Activated T-helper 1 cell treated with anti-CD3 and anti-CD28 coated beads, Interleukin-12 subunit alpha, Interleukin-12 subunit beta, Interleukin-2, Interleukin-4 antibody, amounts not matched to agents 30 ng/mL and 10 ng/mL and 1 ng/mL, durations not matched to agents 14 hours and 24 hours and 36 hours (primary cell): ENCODE results near the gene MITD1. TPM values are rescaled to one million over a fixed set of nuclear protein-coding genes. Genes with fewer than 3 reads are reported as not detected.

Source experiments
- DNase-seq: peaks from one replicate; pipeline ENCODE4 v3.0.0; 2021; ENCODE audit warnings: low spot score
- H3K27ac Mint-ChIP-seq: one replicate; pipeline ENCODE4 v1.8.0; 2021; ENCODE audit warnings: mild to moderate bottlenecking, mixed read lengths
- H3K27me3 Mint-ChIP-seq: one replicate; pipeline ENCODE4 v1.8.0; 2022; ENCODE audit warnings: mild to moderate bottlenecking, moderate library complexity, mixed read lengths; ENCODE audit not compliant: insufficient read depth
- H3K36me3 Mint-ChIP-seq: one replicate; pipeline ENCODE4 v1.8.0; 2021; ENCODE audit warnings: low read depth, mixed read lengths
- H3K4me1 Mint-ChIP-seq: one replicate; pipeline ENCODE4 v1.8.0; 2021; ENCODE audit warnings: low read depth, mixed read lengths
- H3K4me3 Mint-ChIP-seq: one replicate; pipeline ENCODE4 v1.8.0; 2021; ENCODE audit warnings: mild to moderate bottlenecking, moderate library complexity, mixed read lengths
- H3K9me3 Mint-ChIP-seq: one replicate; pipeline ENCODE4 v1.8.0; 2021; ENCODE audit warnings: mixed read lengths
- intact Hi-C: fragments of 100-400 bp; cut with micrococcal nuclease; formaldehyde crosslinking; loops from one replicate; pipeline ENCODE4 v1.15.1; 2024
- total RNA-seq: library from RNA; stranded (reverse); gene quantifications from 2 replicates; pipeline ENCODE4 v1.2.3, GENCODE V29; 2022

Gene MITD1
- total RNA-seq, 1 donor from 2014 or later = 50.1 TPM

- no peak overlapping the region for H3K27ac Mint-ChIP-seq
- H3K4me3 Mint-ChIP-seq = peak overlapping the region; percentile 16
- intact Hi-C loops = loop anchor here (10.0 kb wide), 1 partner anchor 1822 kb away; the partner anchor contains the start of gene RPL31
Observed at GRCh38 chr2:99183025-99183424, 2.2 kb upstream of the MITD1 start.

DNA sequence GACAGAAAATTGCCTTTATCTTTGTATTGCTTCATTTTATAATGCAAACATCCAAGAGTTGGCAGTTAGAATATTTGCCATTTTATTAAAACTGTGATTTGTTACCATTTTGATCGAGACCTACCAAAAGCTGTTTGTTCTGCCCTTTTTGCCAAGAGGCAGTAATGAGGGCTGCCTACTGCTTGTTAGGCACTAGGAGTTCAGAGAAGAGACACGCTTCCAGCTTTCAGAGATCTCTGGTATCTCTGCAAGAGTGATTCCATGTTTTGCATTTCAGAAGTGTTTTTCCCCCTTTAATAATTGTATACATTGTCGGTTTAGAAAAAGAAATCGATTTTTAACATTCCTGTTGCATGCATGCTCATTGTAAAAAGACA is 754 bp upstream of the MITD1 start:
- intact Hi-C loops = loop anchor here (1.0 to 10.0 kb wide), 6 partner anchors 27 to 1823 kb away; partner anchors contain the start of genes C2orf15, COA5, LIPT1 and REV1
- Mint-ChIP-seq H3K4me1 (peaks cover 36% of the 10 kb centered on the region), H3K27me3 (no peaks in the 10 kb centered on the region), H3K36me3 (peaks cover 12% of the 10 kb centered on the region), H3K9me3 (no peaks in the 10 kb centered on the region), H3K4me3 (peak overlapping the region; percentile 99), H3K27ac (peak overlapping the region; percentile 96)
- no peak for DNase-seq

More at GRCh38 chr2:99183025-99183424, 2.2 kb upstream of the MITD1 start:
- DNase-seq = no peak
- Mint-ChIP-seq H3K27me3 (no peaks in the 10 kb centered on the region), H3K9me3 (no peaks in the 10 kb centered on the region), H3K36me3 (peaks cover 13% of the 10 kb centered on the region), H3K4me1 (peaks cover 34% of the 10 kb centered on the region)

DNA sequence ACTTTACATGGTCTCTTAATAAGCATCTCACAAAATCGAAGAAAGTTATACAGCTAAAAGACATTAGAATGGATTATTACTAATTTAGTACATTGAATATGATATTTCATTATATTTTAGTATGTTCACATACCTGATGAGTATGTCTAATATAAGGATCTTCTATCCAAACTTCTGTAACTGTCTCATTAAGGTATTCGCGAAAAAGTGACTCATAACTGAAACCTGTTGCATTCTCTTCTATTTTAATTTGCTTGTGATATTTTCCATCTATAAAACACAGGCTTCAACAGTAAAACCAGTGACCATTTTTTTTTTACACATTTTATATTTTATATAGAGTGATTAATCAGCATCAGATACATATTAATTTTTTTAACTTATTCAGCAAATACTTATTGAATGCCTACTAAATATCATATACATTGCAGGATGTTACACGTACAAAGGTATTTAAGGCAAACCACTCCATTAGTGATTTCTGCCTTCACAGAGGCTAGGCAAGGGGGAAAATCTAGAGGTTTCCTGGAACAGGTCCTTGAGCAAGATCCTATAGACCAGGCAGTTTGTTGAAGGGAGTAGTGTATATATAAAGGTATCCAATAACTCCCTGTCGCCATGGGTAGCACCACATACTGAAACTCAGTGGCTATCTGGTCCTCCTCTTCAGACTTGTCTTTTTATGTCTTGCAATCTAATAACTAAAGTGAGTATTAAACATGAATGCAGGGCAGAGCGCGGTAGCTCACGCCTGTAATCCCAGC is 9.3 kb downstream of the MITD1 start:
- Mint-ChIP-seq H3K4me1 (peaks cover 37% of the 10 kb centered on the region), H3K9me3 (no peaks in the 10 kb centered on the region), H3K27me3 (no peaks in the 10 kb centered on the region), H3K4me3 (no peak overlapping the region), H3K36me3 (peaks cover 40% of the 10 kb centered on the region), H3K27ac (no peak overlapping the region)
- no peak for DNase-seq
- intact Hi-C loops = no loop called here

GRCh38 chr2:99169534-99169933 is 11.3 kb downstream of the MITD1 start:
- H3K9me3 Mint-ChIP-seq = no peaks in the 10 kb centered on the region
- no peak overlapping the region for H3K27ac Mint-ChIP-seq
- intact Hi-C loops = no loop called here
- peaks cover 42% of the 10 kb centered on the region for H3K36me3 Mint-ChIP-seq
- no peak for DNase-seq
- H3K4me3 Mint-ChIP-seq = no peak overlapping the region
- peaks cover 26% of the 10 kb centered on the region for H3K4me1 Mint-ChIP-seq
- H3K27me3 Mint-ChIP-seq = no peaks in the 10 kb centered on the region

GRCh38 chr2:99166218-99166617 is 14.6 kb downstream of the MITD1 start:
- intact Hi-C loops = no loop called here
- Mint-ChIP-seq H3K4me1 (peaks cover 15% of the 10 kb centered on the region), H3K36me3 (peaks cover 40% of the 10 kb centered on the region), H3K4me3 (no peak overlapping the region), H3K9me3 (no peaks in the 10 kb centered on the region), H3K27ac (peak overlapping the region; percentile 11), H3K27me3 (no peaks in the 10 kb centered on the region)
- DNase-seq = no peak

- no peaks in the 10 kb centered on the region for H3K9me3 Mint-ChIP-seq
- no peaks in the 10 kb centered on the region for H3K27me3 Mint-ChIP-seq
- H3K27ac Mint-ChIP-seq = no peak overlapping the region
- DNase-seq = no peak
- H3K4me3 Mint-ChIP-seq = no peak overlapping the region
- H3K4me1 Mint-ChIP-seq = peaks cover 25% of the 10 kb centered on the region
- peaks cover 21% of the 10 kb centered on the region for H3K36me3 Mint-ChIP-seq
- intact Hi-C loops = loop anchor here (10.0 kb wide), 2 partner anchors 385 to 715 kb away; partner anchors contain the start of gene INPP4A
Observed at GRCh38 chr2:99159594-99159993, 21.3 kb downstream of the MITD1 start.

DNA sequence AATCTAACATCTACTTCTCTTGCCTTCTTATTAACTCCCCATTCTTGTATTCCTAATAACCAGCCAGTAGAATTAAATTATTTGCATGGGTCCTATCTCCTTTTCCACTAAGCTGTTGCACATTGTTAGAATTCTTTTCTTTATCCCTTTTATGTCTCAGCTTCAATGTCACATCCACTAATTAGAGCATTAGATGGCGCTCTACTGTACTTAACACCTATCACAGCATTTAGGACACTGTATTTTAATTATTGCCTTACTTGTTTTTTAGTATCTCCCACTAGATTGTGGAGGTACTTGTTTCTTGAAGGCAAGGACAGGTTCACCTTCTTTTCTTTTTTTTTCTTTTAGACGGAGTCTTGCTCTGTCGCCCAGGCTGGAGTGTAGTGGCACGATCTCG is 22.3 kb downstream of the MITD1 start:
- H3K9me3 Mint-ChIP-seq = no peaks in the 10 kb centered on the region
- H3K36me3 Mint-ChIP-seq = peaks cover 14% of the 10 kb centered on the region
- no peak for DNase-seq
- no peaks in the 10 kb centered on the region for H3K27me3 Mint-ChIP-seq
- peaks cover 25% of the 10 kb centered on the region for H3K4me1 Mint-ChIP-seq
- H3K4me3 Mint-ChIP-seq = no peak overlapping the region
- intact Hi-C loops = loop anchor here (10.0 kb wide), 2 partner anchors 384 to 714 kb away; partner anchors contain the start of gene INPP4A
- no peak overlapping the region for H3K27ac Mint-ChIP-seq

- H3K27ac Mint-ChIP-seq = no peak overlapping the region
- H3K4me1 Mint-ChIP-seq = peaks cover 25% of the 10 kb centered on the region
- peaks cover 12% of the 10 kb centered on the region for H3K36me3 Mint-ChIP-seq
- no peaks in the 10 kb centered on the region for H3K27me3 Mint-ChIP-seq
- H3K4me3 Mint-ChIP-seq = no peak overlapping the region
- no peaks in the 10 kb centered on the region for H3K9me3 Mint-ChIP-seq
- intact Hi-C loops = loop anchor here (10.0 kb wide), 2 partner anchors 382 to 712 kb away; partner anchors contain the start of gene INPP4A
- DNase-seq = no peak
Observed at GRCh38 chr2:99156891-99157290, 24.0 kb downstream of the MITD1 start.

GRCh38 chr2:99154643-99155536 is 26.0 kb downstream of the MITD1 start, which contains the start of the genes LIPT1 and TSGA10:
LIPT1 (plus strand) TSS chr2:99154967; CDS start chr2:99161958, 6,991 bp downstream.
TSGA10 (minus strand) TSS chr2:99154942; CDS start chr2:99109439, 45,503 bp downstream.
- DNase-seq = peak; percentile 92
- Mint-ChIP-seq H3K36me3 (peaks cover 12% of the 10 kb centered on the region), H3K9me3 (no peaks in the 10 kb centered on the region), H3K27me3 (no peaks in the 10 kb centered on the region), H3K4me3 (no peak within 1 kb of the TSS), H3K4me1 (peaks cover 31% of the 10 kb centered on the region), H3K27ac (peak within 1 kb of the TSS; percentile 95)
- intact Hi-C loops = loop anchor here (1.0 to 10.0 kb wide), 9 partner anchors 14 to 1158 kb away; partner anchors contain the start of genes C2orf15, COA5, INPP4A and MITD1

- no peak for DNase-seq
- intact Hi-C loops = loop anchor here (1.0 to 10.0 kb wide), 9 partner anchors 13 to 1157 kb away; partner anchors contain the start of genes C2orf15, COA5, INPP4A and MITD1
- Mint-ChIP-seq H3K4me1 (peaks cover 31% of the 10 kb centered on the region), H3K36me3 (peaks cover 8% of the 10 kb centered on the region), H3K27me3 (no peaks in the 10 kb centered on the region), H3K9me3 (no peaks in the 10 kb centered on the region), H3K27ac (peak overlapping the region; percentile 95), H3K4me3 (no peak overlapping the region)
Observed at GRCh38 chr2:99153921-99154604, 26.8 kb downstream of the MITD1 start.

DNA sequence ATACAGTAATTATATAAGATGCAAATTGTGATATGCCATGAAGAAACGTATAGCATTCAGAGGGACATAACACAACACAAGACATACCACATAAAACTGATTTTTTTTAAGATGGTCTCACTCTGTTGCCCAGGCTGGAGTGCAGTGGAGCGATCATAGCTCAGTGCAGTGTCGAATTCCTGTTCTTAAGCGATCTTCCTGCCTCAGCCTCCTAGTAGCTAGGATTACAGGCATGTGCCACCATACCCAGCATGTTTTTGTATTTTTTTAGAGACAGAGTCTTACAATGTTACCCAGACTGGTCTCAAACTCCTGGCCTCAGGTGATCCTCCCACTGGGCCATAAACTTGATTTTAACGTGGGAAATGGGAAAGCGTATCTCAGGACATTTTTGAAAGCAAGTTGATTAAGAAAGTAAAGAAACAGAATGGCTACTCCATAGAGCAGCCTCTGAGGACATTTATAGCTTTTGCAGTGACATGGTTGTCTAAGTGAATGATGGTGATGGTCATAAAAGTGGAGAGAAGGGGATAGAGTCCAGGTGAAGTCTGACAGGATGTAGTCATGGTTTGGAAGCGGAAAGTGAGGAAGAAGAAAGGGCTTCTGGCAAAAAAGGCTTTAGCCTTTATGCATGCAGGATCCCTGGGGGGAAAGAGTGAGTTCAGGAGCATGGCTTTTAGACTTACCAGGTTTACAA is 28.5 kb downstream of the MITD1 start:
- no peak for DNase-seq
- intact Hi-C loops = loop anchor here (5.0 to 10.0 kb wide), 4 partner anchors 378 to 1155 kb away; partner anchors contain the start of genes INPP4A and TMEM131
- no peak overlapping the region for H3K4me3 Mint-ChIP-seq
- H3K36me3 Mint-ChIP-seq = peaks cover 6% of the 10 kb centered on the region
- peaks cover 2% of the 10 kb centered on the region for H3K27me3 Mint-ChIP-seq
- no peaks in the 10 kb centered on the region for H3K9me3 Mint-ChIP-seq
- no peak overlapping the region for H3K27ac Mint-ChIP-seq
- peaks cover 28% of the 10 kb centered on the region for H3K4me1 Mint-ChIP-seq
